ENCODE results near the gene CD320. TPM values are rescaled to one million over a fixed set of nuclear protein-coding genes. Genes with fewer than 3 reads are reported as not detected.

The CD320 gene
- total and polyA plus RNA-seq, 2 of the 8 experiments (the other 6 are each of a cell fraction or from before 2014, with no cell fraction given) = 80.4 to 157 TPM

DNA sequence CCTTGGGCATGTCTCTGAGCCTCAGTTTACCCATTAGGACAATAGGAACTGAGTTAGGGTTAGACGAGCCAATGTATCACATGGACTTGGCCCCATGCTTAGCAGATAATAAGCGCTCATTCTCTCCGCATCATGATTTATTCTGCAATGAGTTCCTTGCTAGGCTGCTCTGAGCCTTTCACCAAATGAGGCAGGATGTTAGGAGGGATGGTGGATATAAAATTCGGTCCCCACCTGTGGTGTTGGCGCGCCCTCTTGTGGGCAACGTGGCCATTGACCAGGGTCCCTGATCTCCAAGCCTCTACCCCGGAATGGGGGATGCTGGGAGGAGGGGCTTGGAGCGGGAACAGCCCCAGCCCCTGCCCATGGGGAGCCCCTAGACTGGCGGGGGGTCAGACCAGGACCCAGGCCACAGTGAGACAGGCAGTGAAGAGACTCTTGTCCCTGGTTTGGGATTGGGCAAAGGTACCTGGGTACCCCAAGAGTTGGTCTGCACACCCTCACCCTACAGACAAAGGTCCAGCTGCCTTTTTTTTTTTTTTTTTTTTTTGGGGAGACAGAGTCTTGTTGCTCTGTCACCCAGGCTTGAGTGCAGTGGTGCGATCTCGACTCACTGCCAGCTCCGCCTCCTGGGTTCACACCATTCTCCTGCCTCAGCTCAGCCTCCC lies 55.1 kb downstream of the CD320 start:
- DNase-seq (ENCODE audit: low read depth in 1 of 2, low spot score in 2 of 2) = peak; percentile 66 to 98
- Histone ChIP-seq H3K4ac (replicated peaks; ENCODE audit: insufficient read length, low read depth, low read length) (no peak overlapping the region), H2BK20ac (ENCODE audit: low read length) (no peak overlapping the region), H3K56ac (replicated peaks; ENCODE audit: insufficient read length, low read depth, low read length) (no peak overlapping the region), H3K18ac (ENCODE audit: extremely low read depth, low read length) (no peak overlapping the region), H2BK5ac (ENCODE audit: low read depth, low read length) (no peak overlapping the region), H2BK120ac (replicated peaks; ENCODE audit: low read depth, low read length) (no peak overlapping the region), H3K27me3 (replicated peaks in 1 of 4; ENCODE audit: control insufficient read depth in 3 of 4, extremely low read depth in 1 of 4, insufficient read depth in 3 of 4, low read length in 3 of 4) (no peaks in the 10 kb centered on the region), H2BK15ac (ENCODE audit: low read length) (no peak overlapping the region), H2AFZ (ENCODE audit: low read length) (no peak overlapping the region), H3K27ac (ENCODE audit: low read depth, low read length) (no peak overlapping the region), H4K20me1 (replicated peaks in 1 of 2; ENCODE audit: control insufficient read depth in 1 of 2, insufficient read depth in 2 of 2, low read length in 2 of 2) (peaks cover 5 to 16% of the 10 kb centered on the region in 2 experiments), H3K4me1 (replicated peaks in 1 of 4; ENCODE audit: control insufficient read depth in 3 of 4, insufficient read depth in 4 of 4, low read length in 3 of 4) (peaks cover 0 to 2% (median 0%) of the 10 kb centered on the region in 4 experiments; a peak in 1 of 7 replicates), H3K36me3 (ENCODE audit: control insufficient read depth in 2 of 4, insufficient read depth in 4 of 4, low read length in 3 of 4) (peaks cover 8 to 29% (median 21%) of the 10 kb centered on the region in 4 experiments; a peak in 7 of 8 replicates), H3K4me2 (ENCODE audit: insufficient read depth in 1 of 2, low read depth in 2 of 2, low read length in 2 of 2) (no peak overlapping the region), H3K9ac (replicated peaks in 1 of 4; ENCODE audit: extremely low read depth in 1 of 4, low read depth in 3 of 4, low read length in 3 of 4) (no peak overlapping the region), H3K23ac (ENCODE audit: insufficient read length) (no peak overlapping the region), H3K14ac (ENCODE audit: insufficient read length) (no peak overlapping the region), H3K4me3 (ENCODE audit: extremely low read depth in 1 of 4, insufficient read depth in 2 of 4, low read depth in 3 of 4, low read length in 4 of 4) (no peak overlapping the region), H2BK12ac (ENCODE audit: low read depth, low read length) (no peak overlapping the region), H3K79me1 (ENCODE audit: low read depth, low read length) (no peaks in the 10 kb centered on the region; the same call in 1 of the 2 replicates), H4K5ac (ENCODE audit: insufficient read length, low read depth, low read length) (no peak overlapping the region), H3K23me2 (ENCODE audit: low read depth, low read length) (peaks cover 11% of the 10 kb centered on the region), H4K91ac (replicated peaks; ENCODE audit: insufficient read length, low read length) (no peak overlapping the region), H3K9me3 (ENCODE audit: insufficient read depth in 2 of 2, low read depth in 1 of 2, low read length in 1 of 2) (no peaks in the 10 kb centered on the region), H4K8ac (ENCODE audit: extremely low read depth, insufficient read depth, low read length) (peak overlapping the region; percentile 71; the same call in 1 of the 2 replicates), H2AK5ac (ENCODE audit: low read depth, low read length) (no peak overlapping the region), H3K79me2 (ENCODE audit: control insufficient read depth in 1 of 2, insufficient read depth in 2 of 2, low read length in 2 of 2) (peaks cover 0 to 3% of the 10 kb centered on the region in 2 experiments; a peak in 1 of 4 replicates)
- POLR2A ChIA-PET (ENCODE audit: partially characterized antibody) = interaction anchor here (0.7 to 2.4 kb wide), 5 partner anchors 10 to 103 kb away, joined by 3 to 9 read pairs (median 5); no protein-coding TSS in a partner anchor
- peak; percentile 95 for FAIRE-seq
- WGBS, 2 experiments (ENCODE audit: extremely low coverage in 1 of 2, insufficient coverage in 1 of 2, insufficient read length in 1 of 2, insufficient replicate concordance in 2 of 2, low coverage in 1 of 2, low lambda C conversion rate in 2 of 2, missing lambda C conversion rate in 1 of 2) = 37% methylated on average over 13 of the region's 13 CpGs; no CpG with 5 or more reads in 1 of the 2 experiments
- CTCF ChIA-PET (ENCODE audit: partially characterized antibody) = interaction anchor here (0.6 to 3.6 kb wide), 25 partner anchors 10 to 305 kb away, joined by 3 to 25 read pairs (median 4); no protein-coding TSS in a partner anchor
- no peak for TF ChIP-seq HDAC6 (IDR thresholded peaks at IDR 0.05; ENCODE audit: low read depth, low read length)
- TF ChIP-seq SP4 (IDR thresholded peaks at IDR 0.05; ENCODE audit: low read length) = no peak
- no peak for TF ChIP-seq KDM1A (IDR thresholded peaks at IDR 0.05; ENCODE audit: borderline replicate concordance, low read length)
- TF ChIP-seq BACH1 (IDR thresholded peaks at IDR 0.05; ENCODE audit: low read length) = no peak
- no peak for TF ChIP-seq NANOG (IDR thresholded peaks at IDR 0.05; ENCODE audit: insufficient read depth, low read depth, low read length, poor library complexity, severe bottlenecking)
- TF ChIP-seq ZNF274 (IDR thresholded peaks at IDR 0.05; ENCODE audit: borderline replicate concordance, extremely low read depth, low read length) = no peak
- TF ChIP-seq CHD2 (IDR thresholded peaks at IDR 0.05; ENCODE audit: low read length) = peak; percentile 49; the same call in 1 of the 2 replicates
- TF ChIP-seq, protein P1, sequence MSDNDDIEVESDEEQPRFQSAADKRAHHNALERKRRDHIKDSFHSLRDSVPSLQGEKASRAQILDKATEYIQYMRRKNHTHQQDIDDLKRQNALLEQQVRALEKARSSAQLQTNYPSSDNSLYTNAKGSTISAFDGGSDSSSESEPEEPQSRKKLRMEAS (IDR thresholded peaks at IDR 0.05) = peak; percentile 54
- TF ChIP-seq SUZ12 (IDR thresholded peaks at IDR 0.05; ENCODE audit: low read length) = no peak
- TF ChIP-seq, protein P2, sequence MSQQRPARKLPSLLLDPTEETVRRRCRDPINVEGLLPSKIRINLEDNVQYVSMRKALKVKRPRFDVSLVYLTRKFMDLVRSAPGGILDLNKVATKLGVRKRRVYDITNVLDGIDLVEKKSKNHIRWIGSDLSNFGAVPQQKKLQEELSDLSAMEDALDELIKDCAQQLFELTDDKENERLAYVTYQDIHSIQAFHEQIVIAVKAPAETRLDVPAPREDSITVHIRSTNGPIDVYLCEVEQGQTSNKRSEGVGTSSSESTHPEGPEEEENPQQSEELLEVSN (IDR thresholded peaks at IDR 0.05) = no peak
- TF ChIP-seq SIX5 (IDR thresholded peaks at IDR 0.05; ENCODE audit: low read depth, low read length) = no peak
- TF ChIP-seq EZH2 (IDR thresholded peaks at IDR 0.05; ENCODE audit: low read depth, low read length, severe bottlenecking) = no peak

Measured in H1 (cell line).